Activated naive CD8-positive, alpha-beta T cell treated with anti-CD3 and anti-CD28 coated beads for 36 hours (primary cell): ENCODE results near the gene AHSG. TPM values are rescaled to one million over a fixed set of nuclear protein-coding genes. Genes with fewer than 3 reads are reported as not detected.
"Not testable (repeated sequence)": the region's sequence is repeated elsewhere in the genome, so short reads cannot be mapped to it uniquely, and the experiment has no call there.

Experiments used
- DNase-seq: peaks from one replicate; pipeline ENCODE4 v3.0.0; 2021
- H3K27ac Mint-ChIP-seq: one replicate; pipeline ENCODE4 v1.8.0; 2022; ENCODE audit warnings: mild to moderate bottlenecking, moderate library complexity, mixed read lengths
- H3K27me3 Mint-ChIP-seq: one replicate; pipeline ENCODE4 v1.8.0; 2022; ENCODE audit warnings: mild to moderate bottlenecking, mixed read lengths
- H3K36me3 Mint-ChIP-seq: one replicate; pipeline ENCODE4 v1.8.0; 2021; ENCODE audit warnings: mild to moderate bottlenecking, mixed read lengths
- H3K4me1 Mint-ChIP-seq: one replicate; pipeline ENCODE4 v1.8.0; 2021; ENCODE audit warnings: mixed read lengths
- H3K4me3 Mint-ChIP-seq: one replicate; pipeline ENCODE4 v1.8.0; 2022; ENCODE audit warnings: mild to moderate bottlenecking, moderate library complexity, mixed read lengths
- H3K9me3 Mint-ChIP-seq: one replicate; pipeline ENCODE4 v1.8.0; 2022; ENCODE audit warnings: mixed read lengths
- total RNA-seq, 2 experiments: library from RNA; stranded (reverse); gene quantifications; one replicate each; pipeline ENCODE4 v1.2.3, GENCODE V29; 2021

AHSG gene
- total RNA-seq: not detected

GRCh38 chr3:186612721-186613636 lies at the start of gene AHSG:
TSS of gene AHSG (plus strand) at chr3:186613060. CDS start at chr3:186613142, 82 bp downstream.
- H3K4me3 Mint-ChIP-seq: no peak within 1 kb of the TSS
- H3K36me3 Mint-ChIP-seq: no peaks in the 10 kb centered on the region
- DNase-seq: no peak
- peaks cover 14% of the 10 kb centered on the region for H3K27me3 Mint-ChIP-seq
- no peaks in the 10 kb centered on the region for H3K9me3 Mint-ChIP-seq
- H3K27ac Mint-ChIP-seq: no peak within 1 kb of the TSS
- peaks cover 20% of the 10 kb centered on the region for H3K4me1 Mint-ChIP-seq

DNA sequence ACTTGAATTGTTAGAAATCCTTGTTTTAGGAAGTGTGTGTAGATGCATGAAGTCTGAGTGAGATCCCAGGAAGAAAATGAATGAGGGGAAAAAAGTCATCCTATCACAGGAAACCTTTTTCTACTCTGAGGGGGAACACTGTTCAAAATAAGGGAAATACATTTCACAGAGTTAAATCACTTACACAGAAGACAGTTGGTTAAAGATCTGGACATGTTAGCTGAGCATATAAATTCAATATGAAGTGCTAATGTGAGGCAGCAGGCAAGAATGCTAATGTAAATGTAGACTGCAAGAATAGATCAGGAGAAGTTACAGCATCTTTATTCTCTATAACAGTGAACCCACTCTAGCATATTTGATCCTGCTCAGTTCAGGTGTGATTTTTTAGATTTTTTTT lies 48.3 kb upstream of the AHSG start:
- H3K27me3 Mint-ChIP-seq: no peaks in the 10 kb centered on the region
- no peaks in the 10 kb centered on the region for H3K9me3 Mint-ChIP-seq
- H3K4me3 Mint-ChIP-seq: no peak overlapping the region
- H3K4me1 Mint-ChIP-seq: peaks cover 48% of the 10 kb centered on the region
- H3K27ac Mint-ChIP-seq: no peak overlapping the region
- peaks cover 25% of the 10 kb centered on the region for H3K36me3 Mint-ChIP-seq
- DNase-seq: no peak

DNA sequence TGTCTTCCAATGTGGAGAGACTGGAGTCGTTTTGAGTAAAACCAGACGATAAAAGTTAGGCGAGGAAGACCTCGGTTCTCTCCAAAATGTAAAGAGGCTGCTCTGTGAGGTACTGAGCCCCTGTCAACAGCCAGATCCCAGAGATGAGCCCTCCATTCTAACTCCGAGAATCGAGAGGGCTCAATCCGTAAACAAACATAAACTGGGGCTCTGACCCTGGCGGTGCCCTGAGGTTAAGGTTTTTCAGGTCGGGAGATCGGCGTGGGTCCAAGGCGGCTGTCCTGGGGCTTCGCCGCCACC lies 46.1 kb upstream of the AHSG start:
- Mint-ChIP-seq H3K36me3 (peaks cover 14% of the 10 kb centered on the region), H3K4me1 (peaks cover 44% of the 10 kb centered on the region), H3K4me3 (peak overlapping the region; percentile 92), H3K27me3 (no peaks in the 10 kb centered on the region), H3K27ac (peak overlapping the region; percentile 87), H3K9me3 (no peaks in the 10 kb centered on the region)
- DNase-seq: no peak

DNA sequence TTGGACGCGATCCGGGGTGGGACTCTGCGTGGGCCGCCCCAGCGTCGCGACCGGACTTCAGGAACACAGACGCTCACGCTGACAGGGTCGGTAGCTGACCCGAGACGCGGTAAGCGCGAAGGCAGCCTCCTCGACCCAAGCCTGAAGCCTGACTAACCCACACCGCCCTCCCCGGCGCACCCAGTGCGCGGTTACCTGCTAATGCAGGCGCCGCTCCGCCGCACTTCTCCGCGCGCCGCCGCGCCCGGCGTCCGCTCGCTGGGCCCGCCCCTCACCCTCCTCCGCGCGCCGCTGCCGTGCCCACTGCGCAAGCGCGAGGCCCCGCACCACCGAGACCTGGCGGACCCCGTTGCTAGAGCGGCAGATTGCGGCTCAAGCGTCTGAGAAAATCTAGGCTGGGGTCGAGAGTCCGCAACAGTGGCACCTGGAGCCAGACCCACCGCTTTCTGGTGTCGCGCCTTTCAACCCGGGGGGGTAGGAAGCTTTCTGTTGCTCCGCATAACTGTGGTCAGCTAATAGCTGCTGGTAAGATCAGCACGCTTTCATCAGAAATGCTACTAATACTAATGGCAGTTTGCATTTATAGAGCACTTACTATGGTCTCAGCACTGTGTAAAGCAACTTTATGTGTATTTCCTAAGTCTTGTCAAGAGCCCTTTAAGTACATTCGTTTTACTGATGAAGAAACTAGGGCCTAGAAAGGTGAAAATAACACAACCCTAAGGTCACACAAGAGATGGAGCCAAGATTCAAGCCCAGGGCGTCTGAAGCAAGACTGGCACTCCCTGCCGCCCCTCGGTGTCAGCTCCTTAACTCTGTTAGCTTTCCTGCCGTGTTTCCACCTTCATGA lies 45.6 kb upstream of the AHSG start, which contains the start of gene TBCCD1:
Gene TBCCD1, minus strand, starts transcription at position 268 of the 850 bp plus-strand sequence. CDS start 3,010 bp downstream, outside the sequence.
- H3K9me3 Mint-ChIP-seq: no peaks in the 10 kb centered on the region
- peak; percentile 95 for DNase-seq
- H3K27me3 Mint-ChIP-seq: no peaks in the 10 kb centered on the region
- H3K4me1 Mint-ChIP-seq: peaks cover 42% of the 10 kb centered on the region
- peaks cover 8% of the 10 kb centered on the region for H3K36me3 Mint-ChIP-seq
- peak within 1 kb of the TSS; percentile 87 for H3K27ac Mint-ChIP-seq
- H3K4me3 Mint-ChIP-seq: peak within 1 kb of the TSS; percentile 92

DNA sequence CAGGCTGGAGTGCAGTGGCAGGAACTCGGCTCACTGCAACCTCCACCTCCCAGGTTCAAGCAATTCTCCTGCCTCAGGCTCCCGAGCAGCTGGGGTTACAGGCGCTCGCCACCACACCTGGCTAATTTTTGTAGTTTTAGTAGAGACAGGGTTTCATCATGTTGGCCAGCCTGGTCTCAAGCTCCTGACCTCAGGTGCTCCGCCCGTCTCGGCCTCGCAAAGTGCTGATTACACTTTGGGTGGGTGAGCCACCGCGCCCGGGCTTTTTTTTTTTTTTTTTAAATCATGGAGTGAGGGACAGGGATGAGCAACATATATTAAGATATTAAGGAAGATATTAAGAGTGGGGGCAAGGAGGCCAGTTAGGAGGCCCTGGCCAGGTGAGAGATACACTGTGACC lies 43.5 kb upstream of the AHSG start:
- peak overlapping the region; percentile 92 for H3K4me3 Mint-ChIP-seq
- H3K4me1 Mint-ChIP-seq: peaks cover 45% of the 10 kb centered on the region
- not testable (repeated sequence) for H3K27me3 Mint-ChIP-seq, H3K36me3 Mint-ChIP-seq, DNase-seq, H3K9me3 Mint-ChIP-seq
- peak overlapping the region; percentile 95 for H3K27ac Mint-ChIP-seq

DNA sequence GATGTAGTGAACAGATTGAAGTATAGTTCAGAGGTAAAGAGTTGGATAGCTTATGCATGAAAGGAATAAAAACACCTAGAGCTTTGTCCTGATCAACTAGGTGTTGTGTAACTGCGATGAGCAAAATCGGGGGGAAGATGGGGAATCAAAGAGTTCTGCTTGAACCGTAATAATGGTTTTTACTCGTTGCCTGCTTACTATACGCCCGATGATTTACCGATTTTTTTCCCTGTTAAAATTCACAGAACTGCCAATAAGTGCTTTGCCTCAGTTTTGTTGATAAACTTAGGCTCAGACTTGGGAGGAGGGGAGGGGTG lies 43.1 kb upstream of the AHSG start:
- H3K27me3 Mint-ChIP-seq: no peaks in the 10 kb centered on the region
- H3K36me3 Mint-ChIP-seq: peaks cover 9% of the 10 kb centered on the region
- peak overlapping the region; percentile 95 for H3K27ac Mint-ChIP-seq
- no peak for DNase-seq
- no peaks in the 10 kb centered on the region for H3K9me3 Mint-ChIP-seq
- peak overlapping the region; percentile 92 for H3K4me3 Mint-ChIP-seq
- peaks cover 45% of the 10 kb centered on the region for H3K4me1 Mint-ChIP-seq

DNA sequence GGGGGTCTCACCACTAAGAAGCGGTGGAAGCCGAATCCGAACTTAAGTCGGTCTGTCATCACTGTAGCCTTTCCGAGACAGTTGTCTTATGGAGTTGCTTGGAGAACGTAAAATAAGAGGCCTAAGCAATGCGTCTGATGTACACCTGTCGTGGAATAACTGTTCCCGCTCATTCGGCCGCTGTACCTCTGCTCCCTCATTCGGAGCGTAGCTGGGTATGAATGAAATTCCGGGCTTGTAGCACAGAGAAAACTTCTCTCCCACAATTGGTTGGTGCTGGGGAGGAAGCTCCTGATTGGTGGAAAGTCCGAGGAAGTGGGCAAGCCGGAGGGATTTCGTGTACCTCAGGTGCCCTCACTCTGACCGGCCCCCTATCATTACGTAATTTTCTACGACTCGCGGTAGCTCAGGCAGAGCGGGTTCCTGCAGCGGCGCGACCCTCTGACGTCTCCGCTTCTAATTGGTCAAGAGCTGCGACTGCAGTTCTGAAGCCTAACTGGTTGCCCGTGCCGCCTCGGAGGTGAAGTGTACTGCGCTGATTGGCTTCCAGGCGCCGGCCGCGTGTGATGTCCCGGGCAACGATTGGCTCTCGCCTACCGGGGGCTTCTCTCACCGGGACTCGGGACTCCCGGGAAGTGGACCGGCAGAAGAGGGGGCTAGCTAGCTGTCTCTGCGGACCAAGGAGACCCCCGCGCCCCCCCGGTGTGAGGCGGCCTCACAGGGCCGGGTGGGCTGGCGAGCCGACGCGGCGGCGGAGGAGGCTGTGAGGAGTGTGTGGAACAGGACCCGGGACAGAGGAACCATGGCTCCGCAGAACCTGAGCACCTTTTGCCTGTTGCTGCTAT lies 42.5 kb upstream of the AHSG start, which contains the start of gene DNAJB11:
Gene DNAJB11, plus strand, starts transcription at position 625 of the 845 bp plus-strand sequence. Its CDS starts 178 bp downstream, at position 803.
- Mint-ChIP-seq H3K9me3 (no peaks in the 10 kb centered on the region), H3K36me3 (peaks cover 9% of the 10 kb centered on the region), H3K4me1 (peaks cover 44% of the 10 kb centered on the region), H3K4me3 (peak within 1 kb of the TSS; percentile 92), H3K27ac (peak within 1 kb of the TSS; percentile 95), H3K27me3 (no peaks in the 10 kb centered on the region)
- DNase-seq: peak; percentile 98

GRCh38 chr3:186570941-186571643 lies 41.8 kb upstream of the AHSG start:
- Mint-ChIP-seq H3K4me3 (peak overlapping the region; percentile 92), H3K9me3 (no peaks in the 10 kb centered on the region), H3K27me3 (no peaks in the 10 kb centered on the region), H3K4me1 (peaks cover 45% of the 10 kb centered on the region), H3K27ac (peak overlapping the region; percentile 95), H3K36me3 (peaks cover 14% of the 10 kb centered on the region)
- no peak for DNase-seq

- DNase-seq: no peak
- peak overlapping the region; percentile 92 for H3K4me3 Mint-ChIP-seq
- H3K36me3 Mint-ChIP-seq: peaks cover 14% of the 10 kb centered on the region
- H3K27me3 Mint-ChIP-seq: no peaks in the 10 kb centered on the region
- H3K27ac Mint-ChIP-seq: peak overlapping the region; percentile 95
- H3K9me3 Mint-ChIP-seq: no peaks in the 10 kb centered on the region
- H3K4me1 Mint-ChIP-seq: peaks cover 42% of the 10 kb centered on the region
Measured at GRCh38 chr3:186571644-186572013, 41.2 kb upstream of the AHSG start.

DNA sequence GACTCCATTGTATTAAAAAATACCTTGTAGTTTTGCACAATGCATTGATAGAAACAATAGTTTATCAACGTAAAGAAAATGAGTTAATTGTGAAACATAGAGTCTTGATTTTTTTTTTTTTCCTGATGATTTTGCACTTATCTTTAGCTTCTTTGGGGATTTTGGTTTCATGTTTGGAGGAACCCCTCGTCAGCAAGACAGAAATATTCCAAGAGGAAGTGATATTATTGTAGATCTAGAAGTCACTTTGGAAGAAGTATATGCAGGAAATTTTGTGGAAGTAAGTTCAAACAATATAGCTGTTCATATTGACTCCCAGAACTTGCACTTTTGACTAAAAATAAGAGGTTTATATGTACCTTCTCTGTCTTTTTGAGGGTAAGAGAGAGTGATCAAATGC lies 35.3 kb upstream of the AHSG start:
- DNase-seq: no peak
- H3K4me1 Mint-ChIP-seq: peaks cover 23% of the 10 kb centered on the region
- no peak overlapping the region for H3K27ac Mint-ChIP-seq
- H3K27me3 Mint-ChIP-seq: no peaks in the 10 kb centered on the region
- peaks cover 19% of the 10 kb centered on the region for H3K36me3 Mint-ChIP-seq
- no peaks in the 10 kb centered on the region for H3K9me3 Mint-ChIP-seq
- no peak overlapping the region for H3K4me3 Mint-ChIP-seq

DNA sequence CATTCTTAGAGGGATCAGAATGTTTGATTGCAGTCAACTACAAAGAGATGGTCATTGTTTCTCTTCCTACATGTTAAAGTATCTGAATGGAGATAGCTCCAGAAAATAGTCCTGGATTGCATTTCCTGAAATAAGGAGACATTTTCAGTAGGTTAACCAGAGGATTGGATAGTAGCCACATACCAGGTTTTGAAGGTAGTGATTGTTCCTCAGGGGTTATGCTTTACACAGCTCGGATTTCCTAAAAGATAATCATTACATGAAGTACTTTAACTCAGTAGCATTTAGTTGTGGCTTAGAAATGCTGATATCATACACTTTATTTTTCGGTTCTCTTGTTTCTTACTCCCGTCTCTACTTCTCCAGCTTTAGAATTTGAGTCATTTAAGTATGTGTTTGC lies 32.1 kb upstream of the AHSG start:
- H3K27ac Mint-ChIP-seq: no peak overlapping the region
- H3K9me3 Mint-ChIP-seq: no peaks in the 10 kb centered on the region
- H3K27me3 Mint-ChIP-seq: no peaks in the 10 kb centered on the region
- H3K4me1 Mint-ChIP-seq: peaks cover 9% of the 10 kb centered on the region
- H3K36me3 Mint-ChIP-seq: peaks cover 11% of the 10 kb centered on the region
- DNase-seq: no peak
- H3K4me3 Mint-ChIP-seq: no peak overlapping the region

- Mint-ChIP-seq H3K4me1 (peaks cover 4% of the 10 kb centered on the region), H3K36me3 (peaks cover 8% of the 10 kb centered on the region), H3K27ac (no peak overlapping the region), H3K4me3 (no peak overlapping the region), H3K9me3 (no peaks in the 10 kb centered on the region), H3K27me3 (no peaks in the 10 kb centered on the region)
- DNase-seq: no peak
Measured at GRCh38 chr3:186582541-186582940, 30.3 kb upstream of the AHSG start.

DNA sequence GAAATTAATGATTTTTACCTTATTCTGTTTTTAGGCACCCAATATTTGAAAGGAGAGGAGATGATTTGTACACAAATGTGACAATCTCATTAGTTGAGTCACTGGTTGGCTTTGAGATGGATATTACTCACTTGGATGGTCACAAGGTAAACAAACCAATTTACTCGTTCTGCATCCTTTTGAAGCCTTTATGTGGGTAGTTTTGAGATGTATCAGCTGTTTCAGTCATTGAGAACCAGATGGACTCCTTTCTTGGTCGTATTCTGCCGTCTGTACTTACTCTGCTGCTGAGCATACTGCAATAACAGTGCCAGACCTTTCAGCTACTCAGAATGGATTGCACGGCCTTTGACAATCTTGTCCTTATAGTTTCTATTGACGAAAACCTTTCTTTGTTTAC lies 29.0 kb upstream of the AHSG start:
- no peak for DNase-seq
- Mint-ChIP-seq H3K27me3 (no peaks in the 10 kb centered on the region), H3K36me3 (peaks cover 10% of the 10 kb centered on the region), H3K9me3 (no peaks in the 10 kb centered on the region), H3K27ac (no peak overlapping the region), H3K4me1 (peaks cover 7% of the 10 kb centered on the region), H3K4me3 (no peak overlapping the region)

- H3K27me3 Mint-ChIP-seq, H3K27ac Mint-ChIP-seq, DNase-seq, H3K4me3 Mint-ChIP-seq, H3K9me3 Mint-ChIP-seq, H3K36me3 Mint-ChIP-seq: not testable (repeated sequence)
- peaks cover 18% of the 10 kb centered on the region for H3K4me1 Mint-ChIP-seq
Measured at GRCh38 chr3:186586245-186586644, 26.6 kb upstream of the AHSG start.
